ENCODE results near the gene HDAC10. TPM values are rescaled to one million over a fixed set of nuclear protein-coding genes. Genes with fewer than 3 reads are reported as not detected.

Gene HDAC10
- polyA plus RNA-seq, 1 of the 3 experiments (the other 2 are of a cell fraction), result 51.9 TPM

- TF ChIP-seq TEAD4 (IDR thresholded peaks at IDR 0.05; ENCODE audit: borderline replicate concordance, insufficient read depth) (no peak), RXRA (IDR thresholded peaks at IDR 0.05; ENCODE audit: borderline replicate concordance, low read depth) (no peak), CTCF (IDR thresholded peaks at IDR 0.05) (no peak), RFX5 (IDR thresholded peaks at IDR 0.05; ENCODE audit: low read length) (no peak)
Measured at GRCh38 chr22:50286701-50287318, 35.7 kb upstream of the HDAC10 start (continued).

- Histone ChIP-seq H3F3A (replicated peaks; ENCODE audit: insufficient read depth) (no peaks in the 10 kb centered on the region), H3K4me2 (no peak overlapping the region), H3K4me3 (ENCODE audit: low read depth in 2 of 2, low read length in 1 of 2) (no peak overlapping the region), H3K27me3 (ENCODE audit: insufficient read depth) (no peaks in the 10 kb centered on the region), H3K9ac (no peak overlapping the region), H3K36me3 (replicated peaks in 1 of 2; ENCODE audit: control insufficient read depth in 1 of 2, insufficient read depth in 2 of 2, low read length in 1 of 2) (peaks cover 17 to 75% of the 10 kb centered on the region in 2 experiments), H3K27ac (ENCODE audit: low read depth in 2 of 2, low read length in 1 of 2) (no peak overlapping the region), H4K20me1 (ENCODE audit: insufficient read depth) (peaks cover 57% of the 10 kb centered on the region), H3K79me2 (ENCODE audit: insufficient read depth) (peaks cover 49% of the 10 kb centered on the region), H2AFZ (ENCODE audit: low read depth) (no peak overlapping the region), H3K4me1 (ENCODE audit: control insufficient read depth in 1 of 2, insufficient read depth in 2 of 2, low read depth in 1 of 2, low read length in 1 of 2) (peaks cover 0 to 9% of the 10 kb centered on the region in 2 experiments; a peak in 1 of 4 replicates), H3K9me2 (no peaks in the 10 kb centered on the region), H3K9me3 (no peaks in the 10 kb centered on the region)
- 94% methylated on average over 3 of the region's 21 CpGs for WGBS (ENCODE audit: low lambda C conversion rate)
- DNase-seq, result no peak
- ChIA-PET CTCF (interaction anchor here (0.6 kb wide), 1 partner anchor 10 kb away, joined by 3 read pairs; no protein-coding TSS in a partner anchor), POLR2A (no interaction called here)
- TF ChIP-seq ELF1 (IDR thresholded peaks at IDR 0.05), result no peak
- no peak for TF ChIP-seq RFX5 (IDR thresholded peaks at IDR 0.05; ENCODE audit: low read length)
- no peak for TF ChIP-seq RAD21 (IDR thresholded peaks at IDR 0.05; ENCODE audit: low read length)
- TF ChIP-seq TAF1 (IDR thresholded peaks at IDR 0.05; ENCODE audit: borderline replicate concordance, low read depth, low read length), result no peak
- TF ChIP-seq NRF1 (IDR thresholded peaks at IDR 0.05; ENCODE audit: low read depth, low read length), result no peak
- no peak for TF ChIP-seq YY1 (IDR thresholded peaks at IDR 0.05; ENCODE audit: low read depth)
- TF ChIP-seq JUND (IDR thresholded peaks at IDR 0.05), result no peak
- no peak for TF ChIP-seq FOXJ3 (CRISPR knock-in tag; IDR thresholded peaks at IDR 0.05)
- no peak for TF ChIP-seq TCF12 (IDR thresholded peaks at IDR 0.05)
- TF ChIP-seq REST (IDR thresholded peaks at IDR 0.05; ENCODE audit: low read depth, low read length), result no peak
- TF ChIP-seq GATA2 (CRISPR knock-in tag; IDR thresholded peaks at IDR 0.05), result no peak
Measured at GRCh38 chr22:50286275-50286674, 35.2 kb upstream of the HDAC10 start.
